Activated CD4-positive, CD25-positive, alpha-beta regulatory T cell treated with anti-CD3 and anti-CD28 coated beads, Interleukin-2, amount 50 U/mL, for 16 hours (primary cell): ENCODE data around the gene MED27.
"Not testable (repeated sequence)": the region's sequence is repeated elsewhere in the genome, so short reads cannot be mapped to it uniquely, and the experiment has no call there.

Experiments
- DNase-seq: peaks from one replicate; pipeline ENCODE4 v3.0.0-alpha.2; 2020; ENCODE audit warnings: low read depth, low spot score

MED27 gene

GRCh38 chr9:132075853-132076252, 3.8 kb downstream of the MED27 start:
- DNase-seq = no peak

DNA sequence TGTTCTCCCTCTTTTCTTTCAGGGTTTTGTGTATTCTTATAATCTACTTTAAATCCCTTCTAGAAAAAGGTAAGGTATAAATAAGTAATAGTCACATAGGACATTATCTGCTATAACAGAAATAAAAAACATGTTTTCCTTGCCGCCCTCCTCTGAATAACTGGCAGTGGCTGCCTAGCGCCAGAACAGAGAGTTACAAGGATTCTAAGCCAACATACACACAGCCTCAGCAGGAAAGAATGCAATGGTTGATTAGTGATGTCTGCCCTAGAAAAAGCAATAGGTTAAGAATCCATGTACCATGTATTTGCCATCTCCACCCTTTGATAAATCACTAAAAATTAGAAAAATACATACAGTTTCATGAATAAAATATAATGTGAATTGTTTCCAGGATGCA, 4.9 kb downstream of the MED27 start:
- no peak for DNase-seq

DNA sequence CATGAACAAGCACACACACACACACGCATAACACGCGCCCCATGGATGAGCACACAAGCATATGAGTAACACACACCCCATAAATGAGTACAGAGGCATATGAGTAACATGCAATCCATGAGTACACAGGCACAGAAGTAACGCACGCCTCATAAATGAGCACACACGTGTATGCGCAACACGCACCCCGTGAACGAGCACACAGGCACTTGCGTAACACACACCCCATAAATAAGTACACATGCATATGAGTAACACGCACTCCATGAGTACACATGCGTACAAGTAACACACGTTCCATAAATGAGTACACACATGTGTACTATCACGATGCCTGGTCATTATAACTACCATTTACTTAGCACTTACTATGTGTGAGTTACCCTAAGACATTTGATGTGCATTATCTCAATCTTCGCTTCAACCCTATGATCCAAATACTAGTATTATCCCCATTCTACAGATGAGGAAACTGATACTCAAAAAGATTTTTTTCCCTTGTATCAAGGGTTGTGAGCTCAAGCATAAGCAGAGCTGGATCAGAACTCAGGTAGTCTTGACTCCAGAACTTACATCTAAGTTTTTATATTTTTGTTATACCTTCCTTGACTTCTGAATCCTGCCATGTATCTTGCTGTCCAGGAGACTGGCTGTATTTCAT, 7.7 kb downstream of the MED27 start:
- DNase-seq = no peak

- DNase-seq = no peak
Observed at GRCh38 chr9:132069046-132069898, 10.4 kb downstream of the MED27 start.

DNA sequence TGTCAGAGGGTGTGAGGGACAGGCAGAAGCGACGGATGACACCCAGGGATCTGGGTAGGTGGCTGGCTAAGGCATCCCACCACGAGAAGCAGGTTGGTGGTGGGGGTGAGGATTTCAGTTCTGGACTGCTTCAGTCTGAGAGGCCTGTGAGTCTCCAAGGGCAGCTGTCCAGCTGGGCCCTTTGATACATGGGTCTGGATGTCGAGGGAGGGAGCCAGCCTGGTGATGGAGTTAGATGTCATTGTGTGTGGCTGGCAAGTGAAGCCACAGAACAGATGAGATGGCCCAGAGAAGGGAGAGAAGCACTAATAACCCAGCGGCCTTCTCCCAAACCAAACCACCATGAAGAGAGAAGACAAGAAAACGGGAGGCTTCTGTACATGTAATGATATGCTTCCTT, 11.1 kb downstream of the MED27 start:
- DNase-seq = no peak

- no peak for DNase-seq
Observed at GRCh38 chr9:132066511-132066910, 13.2 kb downstream of the MED27 start.

DNA sequence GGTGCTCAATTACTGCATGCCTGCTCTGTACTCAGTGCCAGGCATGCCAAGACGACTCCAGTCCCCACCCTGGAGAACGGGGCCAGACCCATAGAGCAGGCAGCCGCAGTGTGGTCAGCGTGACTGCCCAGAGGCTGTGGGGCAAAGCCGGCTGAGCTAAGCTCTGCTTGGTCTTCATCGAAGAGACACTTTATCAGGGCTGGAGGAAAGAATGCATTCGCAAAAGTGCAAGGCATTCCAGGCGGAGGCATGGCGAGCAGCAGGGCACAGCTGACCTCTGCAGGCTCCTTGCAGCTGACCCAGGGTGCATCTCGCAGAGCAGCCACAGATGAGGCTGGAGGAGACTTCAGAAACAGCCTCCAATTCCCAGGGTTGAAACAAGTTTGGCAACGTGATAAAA, 13.6 kb downstream of the MED27 start:
- DNase-seq = no peak

- DNase-seq = no peak
Observed at GRCh38 chr9:132063281-132063680, 16.4 kb downstream of the MED27 start.

- no peak for DNase-seq
Observed at GRCh38 chr9:132062806-132063205, 16.9 kb downstream of the MED27 start.

DNA sequence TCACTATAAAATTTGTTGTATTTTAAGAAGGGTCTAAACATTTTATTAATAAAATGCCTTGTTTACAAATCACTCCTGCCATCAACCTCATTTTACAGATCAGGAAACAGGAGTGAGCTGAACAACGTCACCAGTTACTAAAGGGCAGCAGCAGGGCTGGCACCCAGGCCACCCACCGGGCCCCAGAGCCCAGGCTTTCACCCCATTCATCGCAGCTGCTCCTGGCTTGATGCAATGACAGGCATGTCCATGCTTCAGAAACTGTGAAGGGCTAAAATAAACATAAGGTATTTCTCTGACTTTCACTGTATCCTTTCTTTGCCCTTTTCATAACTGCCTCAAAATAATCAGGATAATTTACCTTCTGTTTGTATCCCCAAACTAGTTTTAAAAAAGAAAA, 18.1 kb downstream of the MED27 start:
- no peak for DNase-seq

- no peak for DNase-seq
Observed at GRCh38 chr9:132059361-132059760, 20.3 kb downstream of the MED27 start.

GRCh38 chr9:132058226-132058625, 21.4 kb downstream of the MED27 start:
- DNase-seq = not testable (repeated sequence)

DNA sequence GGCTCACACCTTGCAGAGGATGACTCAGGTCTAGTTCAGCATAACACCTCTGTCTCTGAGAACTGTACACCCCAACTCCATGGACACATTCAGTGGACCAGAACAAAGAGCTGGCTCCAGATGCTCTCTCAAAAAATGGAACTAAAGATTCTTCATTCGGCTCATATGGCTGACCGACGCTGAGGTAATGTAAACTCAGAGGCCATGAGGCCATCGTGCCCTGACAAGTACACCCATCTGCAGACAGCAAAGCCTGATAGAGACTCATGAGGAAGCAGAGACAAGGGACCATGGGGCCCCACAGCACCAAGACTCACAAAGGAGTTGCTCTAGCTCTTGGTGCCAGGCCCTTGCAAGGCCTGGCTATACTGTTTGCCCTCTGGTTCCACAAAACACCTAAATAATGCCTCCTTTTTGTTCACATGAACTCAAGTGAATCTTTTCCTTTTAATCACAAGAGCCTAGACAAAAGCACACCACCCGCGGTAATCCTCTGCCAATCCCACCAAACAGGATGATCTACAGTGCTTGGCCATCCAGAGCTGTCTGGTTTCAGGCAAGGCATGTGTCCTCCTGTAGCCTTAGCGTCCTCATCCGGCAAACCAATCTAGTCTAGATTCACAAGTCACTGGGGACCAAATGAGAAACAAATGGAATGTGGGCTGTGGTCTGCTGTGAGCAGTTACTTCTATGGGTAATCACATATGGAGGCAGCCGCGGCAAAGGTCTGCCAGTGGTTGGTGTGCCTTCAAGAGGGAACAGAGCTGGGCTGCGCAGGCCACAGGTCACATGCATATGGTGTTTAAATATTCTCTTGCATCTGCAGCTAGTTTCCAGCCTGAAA, 22.7 kb downstream of the MED27 start:
- no peak for DNase-seq

GRCh38 chr9:132055756-132056155, 23.9 kb downstream of the MED27 start:
- DNase-seq = no peak

DNA sequence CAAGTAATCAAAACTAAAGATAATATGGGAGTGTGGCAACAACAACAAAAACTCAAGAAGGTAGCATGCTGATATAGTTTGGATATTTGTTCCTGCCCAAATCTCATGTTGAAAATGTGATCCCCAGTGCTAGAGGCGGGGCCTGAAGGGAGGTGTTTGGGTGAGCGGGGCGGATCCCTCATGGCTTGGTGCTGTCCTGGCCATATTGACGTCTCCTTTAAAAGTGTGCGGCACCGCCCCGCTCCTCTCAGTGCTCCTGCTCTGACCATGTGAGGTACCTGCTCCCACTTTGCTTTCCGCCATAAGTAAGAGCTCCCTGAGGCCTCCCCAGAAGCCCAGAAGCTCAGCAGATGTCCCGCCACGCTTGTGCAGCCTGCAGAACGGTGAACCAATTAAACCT, 25.6 kb downstream of the MED27 start:
- no peak for DNase-seq

DNA sequence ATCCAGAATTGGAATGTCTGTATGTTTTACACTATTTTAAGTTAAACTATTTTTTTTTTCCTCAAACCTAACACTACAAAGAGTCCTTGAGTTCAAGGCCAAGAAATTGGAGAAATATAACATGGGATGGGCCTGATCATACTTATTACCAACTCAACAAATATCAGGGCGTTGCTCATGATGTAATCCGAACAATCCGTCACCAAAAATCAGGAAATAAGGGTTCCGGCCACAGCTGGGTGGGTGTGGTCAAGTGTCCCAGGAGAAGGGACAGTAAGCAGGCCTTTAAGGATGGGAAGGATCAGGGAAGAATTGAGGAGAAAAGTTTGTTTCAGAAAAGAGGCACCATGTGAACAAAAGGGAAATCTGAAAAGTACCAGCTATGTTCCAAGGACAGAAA, 29.8 kb downstream of the MED27 start:
- no peak for DNase-seq

DNA sequence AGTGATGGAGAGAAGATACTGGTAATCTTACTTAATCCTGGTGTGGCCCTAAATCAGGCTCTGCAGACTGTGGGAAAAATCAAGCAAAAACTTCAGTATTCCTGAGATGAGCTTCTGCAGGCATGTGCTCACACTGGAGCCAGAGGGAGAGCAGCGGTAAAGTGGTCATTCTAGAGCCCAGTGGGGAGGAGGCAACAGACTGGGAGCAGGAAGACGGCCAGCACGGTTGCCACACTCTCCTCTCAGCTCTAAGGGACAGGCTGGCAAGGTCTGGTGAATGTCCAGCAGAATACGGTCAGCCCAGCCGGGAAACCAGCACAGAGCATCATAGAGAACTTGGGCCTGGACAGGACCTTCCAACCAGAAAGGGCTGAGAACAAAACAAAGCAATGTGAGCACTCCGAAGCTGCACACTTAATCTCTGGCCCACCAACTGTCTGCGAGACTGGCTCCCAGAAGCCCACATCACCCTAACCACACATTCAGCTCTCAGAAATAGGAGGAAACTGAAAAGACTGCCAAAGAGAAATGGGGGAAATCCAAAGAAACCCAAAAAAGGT, 30.3 kb downstream of the MED27 start:
- no peak for DNase-seq

GRCh38 chr9:132048201-132048600, 31.5 kb downstream of the MED27 start:
- DNase-seq = no peak

GRCh38 chr9:132046456-132046855, 33.2 kb downstream of the MED27 start:
- no peak for DNase-seq

DNA sequence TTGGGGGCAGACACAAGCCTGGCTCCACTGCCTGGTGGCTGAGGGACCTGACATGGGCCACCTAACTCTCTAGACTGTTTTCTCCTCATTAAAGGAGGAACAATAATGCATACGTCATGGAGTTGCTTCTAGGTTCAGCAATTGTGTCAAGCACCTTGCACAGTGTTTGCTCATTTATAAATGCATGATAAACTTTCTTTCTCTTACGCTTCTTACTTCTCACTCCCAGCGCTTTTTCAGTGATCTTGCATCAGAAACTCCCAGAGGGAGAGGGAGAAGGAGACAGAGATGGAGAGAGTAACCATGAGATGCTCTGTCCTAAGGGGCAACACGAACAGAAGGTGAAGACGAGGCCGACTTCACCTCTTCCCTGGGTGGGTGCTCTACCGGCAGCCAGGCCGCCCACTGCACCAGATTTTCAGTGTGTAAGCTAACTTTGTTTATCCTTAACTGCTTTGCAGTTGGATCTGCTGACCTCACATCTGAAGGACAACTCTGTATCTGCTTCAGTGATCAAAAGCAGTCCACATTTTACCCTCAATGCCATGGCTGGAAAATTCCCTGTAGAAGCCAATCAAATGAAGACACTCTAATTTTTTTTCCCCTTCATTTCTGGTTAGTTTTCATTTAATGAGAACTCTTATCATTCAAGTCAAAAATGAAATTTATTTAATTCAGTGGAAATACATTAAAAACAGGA, 35.3 kb downstream of the MED27 start:
- no peak for DNase-seq

DNA sequence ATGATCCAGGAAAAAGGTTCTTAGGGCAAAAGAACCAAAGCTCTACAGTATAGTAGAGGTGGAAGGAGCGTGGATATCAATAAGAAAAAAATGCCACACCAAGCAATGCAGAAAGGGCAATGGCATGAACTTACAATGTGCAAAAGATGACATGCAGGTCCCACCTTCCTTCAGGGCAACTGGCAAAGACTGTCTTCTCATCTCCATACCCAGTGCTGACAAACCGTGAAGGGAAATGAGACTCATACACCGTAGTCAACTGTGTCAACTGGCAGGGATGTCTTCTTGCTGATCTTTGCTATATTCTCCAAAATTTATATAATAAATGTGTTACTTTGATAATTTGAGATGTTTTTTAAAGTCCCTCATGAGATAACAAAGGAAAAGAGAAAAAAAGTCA, 36.0 kb downstream of the MED27 start:
- no peak for DNase-seq
